Heart right ventricle (tissue), 16 donors: ENCODE measurements around the gene MRPL32. TPM values are rescaled to one million over a fixed set of nuclear protein-coding genes. Genes with fewer than 3 reads are reported as not detected.

ENCODE experiments used
- ATAC-seq, 8 donors: fragments of 200-7000 bp; cut with Tn5 transposase; one replicate each; pipeline ENCODE4 v1.9.1; 2020; ENCODE audit warnings: mild to moderate bottlenecking in 8 of 8, moderate library complexity in 8 of 8, moderate number of reproducible peaks in 1 of 8
- DNase-seq, 2 donors: peaks; one replicate each; pipeline ENCODE4 v3.0.0-alpha.2; 2020
- H3K27ac ChIP-seq, 10 donors: fragments of 200-600 bp; sonication (generic) in 2 of 10; one replicate each; pipeline versions ENCODE4 v1.5.0 to v1.8.0; 2020 to 2022; ENCODE audit warnings: mild to moderate bottlenecking in 3 of 10
- H3K27me3 ChIP-seq, 7 donors: fragments of 200-600 bp; one replicate each; pipeline ENCODE4 v1.8.0; 2021 to 2022; ENCODE audit warnings: mild to moderate bottlenecking in 2 of 7
- H3K36me3 ChIP-seq, 9 donors: fragments of 200-600 bp; sonication (generic) in 1 of 9; one replicate each; pipeline versions ENCODE4 v1.5.0 to v1.8.0; 2020 to 2022; ENCODE audit warnings: mild to moderate bottlenecking in 2 of 9
- H3K4me1 ChIP-seq, 9 donors: fragments of 200-600 bp; sonication (generic) in 1 of 9; one replicate each; pipeline versions ENCODE4 v1.5.0 to v1.8.0; 2020 to 2022; ENCODE audit warnings: mild to moderate bottlenecking in 4 of 9
- H3K4me3 ChIP-seq, 10 donors: fragments of 200-600 bp; sonication (generic) in 2 of 10; one replicate each; pipeline versions ENCODE4 v1.5.0 to v1.8.0; 2020 to 2022; ENCODE audit warnings: mild to moderate bottlenecking in 7 of 10, moderate library complexity in 2 of 10
- H3K9me3 ChIP-seq, 11 donors: fragments of 200-600 bp in 10 of 11; sonication (generic) in 2 of 11; one replicate each; pipeline versions ENCODE4 v1.5.0 to v1.8.0; 2013 to 2022; ENCODE audit warnings: mild to moderate bottlenecking in 2 of 11, control low read depth in 1 of 11, moderate library complexity in 1 of 11
- WGBS, 2 donors: extraction: QIAGEN DNeasy Blood & Tissue Kit; methylation state at CpG; one replicate each; pipeline ENCODE4 v1.1.7; 2013; ENCODE audit warnings: inconsistent platforms in 1 of 2; 5-methylcytosine and 5-hydroxymethylcytosine counted together
- intact Hi-C, 10 donors: fragments of 100-400 bp; cut with DNase I; formaldehyde crosslinking; loops; one replicate each; pipeline versions ENCODE4 v1.11.1 to v1.14.2; 2022
- polyA plus RNA-seq, 2 donors: library from polyadenylated mRNA; stranded (reverse); fragments of 200-250 nt; gene quantifications; one replicate each; pipeline ENCODE4 v1.2.3, GENCODE V29; 2013
- total RNA-seq, 10 donors: library from RNA; stranded (reverse); fragmentation: NEBNext Ultra II Directional in 3 of 10; extraction: Animal tissue kit (Norgen Biotek cat#: 25700) in 3 of 10; gene quantifications; one replicate each; pipeline versions ENCODE4 v1.2.1 to v1.2.4, GENCODE V29; 2021 to 2023
- TF ChIP-seq, protein P1 (sequence below), 9 donors: fragments of 200-600 bp; sonication (generic) in 2 of 9; IDR thresholded peaks; one replicate each; pipeline versions ENCODE4 v1.5.0 to v1.8.0; 2021 to 2022; ENCODE audit warnings: antibody characterized with exemption in 9 of 9, mild to moderate bottlenecking in 5 of 9, moderate library complexity in 1 of 9
- donor health status: Arrhythmogenic right ventricular cardiomyopathy.
- donor health status: ischemic (EF 13 %, LVEDD 7.1; RV severe dilation, severe dysfunction).
- donor health status: healthy with polysubstance abuse.
- donor health status: DM: no; HTN: yes; CAD: no.
- donor health status: DM: no; HTN: no; CAD: no.
- donor health status: ischemic (EF 25% LVEDD 6.9; RV normal size, moderate dysfunction).
- donor health status: ischemic (EF 25% LVEDD 5.7; RV mildly dilated, moderate dysfunction).
- donor health status: healthy.
- donor health status: DM: yes; HTN: yes; CAD: no.
- donor health status: Ischemic cardiomyopathy.
- donor health status: ischemic (EF 35%, LVEDD 5.7; RV mildly dilated, moderate dysfunction).
- donor health status: nonischemic (EF 11% LVEDD 7.7; RV severe dilation, severe dysfunction).
- donor health status: DM: yes; HTN: yes; CAD: no.
- donor health status: PGD.
- donor health status: ischemic (EF 29% LVEDD 5.4; RV normal size, mild dysfunction).
- donor health status: nonischemic (EF 23%, LVEDD 6.1; RV moderate dilation, normal function).

The MRPL32 gene
- total and polyA plus RNA-seq, 12 donors: 45.7 to 99.2 (median 59.1) TPM

DNA sequence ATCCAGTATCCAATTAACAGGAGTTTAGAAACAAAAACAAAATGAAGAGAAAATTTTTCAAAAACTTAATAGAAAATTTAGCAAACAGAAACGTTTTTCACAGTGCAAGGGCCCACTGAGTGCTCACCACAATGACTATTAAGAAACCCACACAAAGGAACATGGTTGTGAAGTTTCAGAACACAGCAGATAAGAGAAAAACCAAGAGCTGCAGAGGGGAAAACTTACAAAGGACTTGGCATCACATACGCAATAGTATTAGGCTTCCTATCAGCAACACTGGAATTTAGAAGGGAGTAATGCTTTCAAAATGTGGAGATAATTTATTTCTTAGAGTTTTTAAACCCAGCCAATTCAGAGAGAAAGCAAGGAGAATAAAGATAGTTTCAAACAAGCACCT, 18.6 kb upstream of the MRPL32 start:
- TF ChIP-seq, protein P1, sequence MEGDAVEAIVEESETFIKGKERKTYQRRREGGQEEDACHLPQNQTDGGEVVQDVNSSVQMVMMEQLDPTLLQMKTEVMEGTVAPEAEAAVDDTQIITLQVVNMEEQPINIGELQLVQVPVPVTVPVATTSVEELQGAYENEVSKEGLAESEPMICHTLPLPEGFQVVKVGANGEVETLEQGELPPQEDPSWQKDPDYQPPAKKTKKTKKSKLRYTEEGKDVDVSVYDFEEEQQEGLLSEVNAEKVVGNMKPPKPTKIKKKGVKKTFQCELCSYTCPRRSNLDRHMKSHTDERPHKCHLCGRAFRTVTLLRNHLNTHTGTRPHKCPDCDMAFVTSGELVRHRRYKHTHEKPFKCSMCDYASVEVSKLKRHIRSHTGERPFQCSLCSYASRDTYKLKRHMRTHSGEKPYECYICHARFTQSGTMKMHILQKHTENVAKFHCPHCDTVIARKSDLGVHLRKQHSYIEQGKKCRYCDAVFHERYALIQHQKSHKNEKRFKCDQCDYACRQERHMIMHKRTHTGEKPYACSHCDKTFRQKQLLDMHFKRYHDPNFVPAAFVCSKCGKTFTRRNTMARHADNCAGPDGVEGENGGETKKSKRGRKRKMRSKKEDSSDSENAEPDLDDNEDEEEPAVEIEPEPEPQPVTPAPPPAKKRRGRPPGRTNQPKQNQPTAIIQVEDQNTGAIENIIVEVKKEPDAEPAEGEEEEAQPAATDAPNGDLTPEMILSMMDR (IDR thresholded peaks at IDR 0.05): no peak
- WGBS, 2 donors: 62 to 68% methylated on average over 2 of the region's 2 CpGs
- ATAC-seq: no peak

DNA sequence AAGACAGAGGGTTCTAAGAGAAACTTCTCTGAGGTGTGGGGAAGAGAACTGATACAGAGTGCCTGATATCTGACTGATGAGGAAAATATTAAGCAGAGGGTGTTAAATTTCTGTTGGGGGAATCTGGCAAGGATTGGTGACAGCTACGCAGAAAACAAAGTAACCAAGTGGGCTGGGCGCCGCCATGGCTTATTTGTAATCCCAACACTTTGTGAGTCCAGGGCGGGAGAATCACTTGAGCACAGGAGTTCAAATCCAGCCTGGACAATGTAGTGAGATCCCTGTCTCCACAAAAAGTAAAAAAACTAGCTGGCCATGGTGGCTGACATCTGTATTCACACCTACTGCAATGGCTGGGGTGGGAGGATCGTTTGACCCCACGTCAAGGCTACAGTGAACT, 18.2 kb upstream of the MRPL32 start:
- no peak for ATAC-seq
- peaks cover 0 to 46% (median 26%) of the 10 kb centered on the region in 9 donors for H3K36me3 ChIP-seq
- no peaks in the 10 kb centered on the region for H3K9me3 ChIP-seq
- TF ChIP-seq, protein P1 (IDR thresholded peaks at IDR 0.05): no peak
- no peaks in the 10 kb centered on the region for H3K27me3 ChIP-seq
- intact Hi-C loops: no loop called here
- DNase-seq: no peak
- 71 to 72% methylated on average over 6 of the region's 6 CpGs for WGBS, 2 donors
- no peak overlapping the region for H3K4me3 ChIP-seq
- H3K27ac ChIP-seq: peak overlapping the region in 1 of 10 donors; percentile 73
- peaks cover 0 to 50% (median 14%) of the 10 kb centered on the region in 9 donors for H3K4me1 ChIP-seq

More for the DNA sequence above, 18.6 kb upstream of the MRPL32 start:
- intact Hi-C loops: loop anchor here in 2 of 10 donors (2.0 kb wide), 2 partner anchors 17 to 19 kb away; partner anchors contain the start of genes MRPL32 (in 1 of the 2) and PSMA2 (in 1 of the 2)
- no peaks in the 10 kb centered on the region for H3K27me3 ChIP-seq
- H3K36me3 ChIP-seq: peaks cover 0 to 41% (median 26%) of the 10 kb centered on the region in 9 donors
- no peak for DNase-seq
- peaks cover 0 to 54% (median 17%) of the 10 kb centered on the region in 9 donors for H3K4me1 ChIP-seq
- no peak overlapping the region for H3K4me3 ChIP-seq
- no peaks in the 10 kb centered on the region for H3K9me3 ChIP-seq
- peak overlapping the region in 1 of 10 donors; percentile 73 for H3K27ac ChIP-seq

DNA sequence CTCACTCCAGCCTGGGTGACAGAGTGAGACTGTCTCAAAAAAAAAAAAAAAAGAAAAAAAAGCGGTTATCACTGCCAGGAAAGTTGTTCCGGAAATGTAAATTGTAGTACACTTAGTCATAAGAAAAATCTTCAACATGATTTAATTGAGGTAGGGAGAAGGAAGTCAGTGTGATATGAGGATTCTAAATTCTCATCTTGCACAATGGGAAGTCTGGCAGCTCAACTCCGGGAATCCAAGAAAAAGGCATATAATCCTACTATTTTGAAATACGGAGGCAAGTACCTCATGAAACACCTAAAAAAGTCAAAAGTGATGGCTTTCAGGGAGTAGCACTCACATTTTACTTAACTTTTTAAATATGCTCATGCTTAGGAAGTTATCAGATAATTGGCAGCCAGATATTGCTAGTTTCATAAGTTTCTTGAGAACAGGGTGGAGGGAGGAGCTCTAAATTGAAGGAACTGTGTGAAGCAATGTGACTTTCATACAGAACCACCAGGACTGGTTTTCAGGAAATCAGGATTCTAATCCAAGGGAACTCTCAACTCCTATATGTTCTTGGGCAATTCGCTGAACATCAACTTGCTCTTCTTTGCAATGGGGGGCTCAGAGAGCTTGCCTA, 17.6 kb upstream of the MRPL32 start:
- WGBS, 2 donors: 51 to 52% methylated on average over 5 of the region's 5 CpGs
- Histone ChIP-seq H3K27me3 (no peaks in the 10 kb centered on the region), H3K4me1 (peaks cover 0 to 47% (median 14%) of the 10 kb centered on the region in 9 donors), H3K27ac (peak overlapping the region in 1 of 10 donors; percentile 73), H3K9me3 (no peaks in the 10 kb centered on the region), H3K4me3 (no peak overlapping the region), H3K36me3 (peaks cover 0 to 51% (median 26%) of the 10 kb centered on the region in 9 donors)
- TF ChIP-seq, protein P1 (IDR thresholded peaks at IDR 0.05): no peak
- DNase-seq: no peak
- no peak for ATAC-seq
- intact Hi-C loops: no loop called here

DNA sequence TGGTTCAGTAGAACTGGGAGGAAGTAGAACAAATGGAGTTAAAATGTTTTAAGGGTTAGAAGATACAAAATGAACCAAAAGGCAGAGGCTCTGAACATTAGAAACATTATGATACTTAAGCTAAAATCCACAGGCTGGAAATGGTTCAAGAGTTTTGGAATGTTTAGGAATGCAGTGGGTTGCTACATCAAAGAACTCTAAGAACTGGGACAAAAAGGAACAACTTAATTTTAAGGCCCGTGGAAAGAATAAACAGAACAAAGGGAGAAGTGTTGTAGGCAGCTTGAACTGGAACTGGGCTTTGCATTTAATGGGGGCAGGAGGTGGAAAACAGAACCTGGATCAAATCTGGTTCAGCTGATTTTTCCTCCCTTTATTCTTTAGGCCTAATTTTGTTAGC, 16.8 kb upstream of the MRPL32 start:
- intact Hi-C loops: no loop called here
- DNase-seq (no peak), ATAC-seq (no peak)
- WGBS, 2 donors: 64 to 68% methylated on average over 1 of the region's 1 CpG
- Histone ChIP-seq H3K27me3 (no peaks in the 10 kb centered on the region), H3K27ac (no peak overlapping the region), H3K4me1 (peaks cover 0 to 43% (median 13%) of the 10 kb centered on the region in 9 donors), H3K9me3 (no peaks in the 10 kb centered on the region), H3K4me3 (no peak overlapping the region), H3K36me3 (peaks cover 0 to 59% (median 33%) of the 10 kb centered on the region in 9 donors)
- TF ChIP-seq, protein P1 (IDR thresholded peaks at IDR 0.05): no peak
